Osteoblast (primary cell): Measurements from ENCODE around the gene SELENOM. TPM values are rescaled to one million over a fixed set of nuclear protein-coding genes. Genes with fewer than 3 reads are reported as not detected.

Source experiments
- DNase-seq: peaks from one replicate; pipeline ENCODE4 v3.0.0; 2011; ENCODE audit warnings: low spot score, mixed read lengths; ENCODE audit not compliant: insufficient read length; ENCODE audit errors: missing footprints
- H2AFZ ChIP-seq: 2 replicates; pipeline ENCODE4 v1.6.0; 2011; ENCODE audit warnings: mild to moderate bottlenecking, low read length
- H3K27ac ChIP-seq: 2 replicates; pipeline ENCODE4 v1.5.1; 2011; ENCODE audit warnings: mild to moderate bottlenecking, low read depth, low read length, moderate library complexity
- H3K27me3 ChIP-seq: 2 replicates; pipeline ENCODE4 v1.6.0; 2012; ENCODE audit warnings: mild to moderate bottlenecking, control low read depth, inconsistent platforms, low read length, moderate library complexity; ENCODE audit not compliant: insufficient read depth
- H3K36me3 ChIP-seq: 2 replicates; pipeline ENCODE4 v1.5.1; 2011; ENCODE audit warnings: mild to moderate bottlenecking, low read length, control low read depth, moderate library complexity; ENCODE audit not compliant: insufficient read depth
- H3K4me1 ChIP-seq: 2 replicates; pipeline ENCODE4 v1.5.1; 2011; ENCODE audit warnings: mild to moderate bottlenecking, low read length, control low read depth, moderate library complexity; ENCODE audit not compliant: insufficient read depth
- H3K4me2 ChIP-seq: 2 replicates; pipeline ENCODE4 v1.6.0; 2011; ENCODE audit warnings: mild to moderate bottlenecking, low read length; ENCODE audit not compliant: insufficient read depth
- H3K4me3 ChIP-seq: fragments of 200-600 bp; sonication (generic); 3 replicates; pipeline ENCODE4 v1.5.1; 2012; ENCODE audit warnings: mild to moderate bottlenecking, low read length, inconsistent platforms; ENCODE audit not compliant: insufficient read depth
- H3K79me2 ChIP-seq: 2 replicates; pipeline ENCODE4 v1.6.0; 2012; ENCODE audit warnings: mild to moderate bottlenecking, low read length, control low read depth, inconsistent platforms; ENCODE audit not compliant: insufficient read depth
- H3K9me3 ChIP-seq: 2 replicates; pipeline ENCODE4 v1.5.1; 2011; ENCODE audit warnings: low read depth, low read length, control low read depth
- H4K20me1 ChIP-seq: 2 replicates; pipeline ENCODE4 v1.6.0; 2012; ENCODE audit warnings: mild to moderate bottlenecking, low read length, control low read depth; ENCODE audit not compliant: insufficient read depth
- CTCF ChIP-seq: IDR thresholded peaks from 2 replicates; pipeline ENCODE4 v1.5.1; 2011; ENCODE audit warnings: mild to moderate bottlenecking, low read depth, low read length, moderate library complexity; ENCODE audit errors: extremely low read depth
- total RNA-seq: library from RNA; depleted of rRNA; stranded (reverse); fragments of >200 nt; gene quantifications from 2 replicates; pipeline ENCODE4 v1.2.3, GENCODE V29; 2012

The SELENOM gene
- total RNA-seq, 1 donor, result 157 TPM

- peaks cover 58% of the 10 kb centered on the region for H4K20me1 ChIP-seq
- peak; percentile 99 for DNase-seq
- peak overlapping the region; percentile 93 for H3K4me2 ChIP-seq
- H3K9me3 ChIP-seq, result no peaks in the 10 kb centered on the region
- H3K36me3 ChIP-seq, result peaks cover 55% of the 10 kb centered on the region
- peak overlapping the region; percentile 62 for H3K27ac ChIP-seq
- H3K4me3 ChIP-seq, result peak overlapping the region; percentile 95
- peak; percentile 62 for TF ChIP-seq CTCF
- peaks cover 86% of the 10 kb centered on the region for H3K79me2 ChIP-seq
- no peaks in the 10 kb centered on the region for H3K27me3 ChIP-seq
- peaks cover 35% of the 10 kb centered on the region for H3K4me1 ChIP-seq
- H2AFZ ChIP-seq, result peak overlapping the region; percentile 66
Observed at GRCh38 chr22:31084811-31085492, 22.4 kb downstream of the SELENOM start.

- no peaks in the 10 kb centered on the region for H3K9me3 ChIP-seq
- peak; percentile 95 for DNase-seq
- peak overlapping the region; percentile 93 for H3K4me2 ChIP-seq
- H3K79me2 ChIP-seq, result peaks cover 78% of the 10 kb centered on the region
- peaks cover 47% of the 10 kb centered on the region for H3K36me3 ChIP-seq
- H3K4me1 ChIP-seq, result peaks cover 35% of the 10 kb centered on the region
- H4K20me1 ChIP-seq, result peaks cover 50% of the 10 kb centered on the region
- no peaks in the 10 kb centered on the region for H3K27me3 ChIP-seq
- peak overlapping the region; percentile 95 for H3K4me3 ChIP-seq
- H2AFZ ChIP-seq, result peak overlapping the region; percentile 66
- H3K27ac ChIP-seq, result peak overlapping the region; percentile 62
- TF ChIP-seq CTCF, result no peak
Observed at GRCh38 chr22:31083923-31084810, 23.2 kb downstream of the SELENOM start.

- Histone ChIP-seq H4K20me1 (peaks cover 42% of the 10 kb centered on the region), H3K27me3 (no peaks in the 10 kb centered on the region), H3K27ac (peak overlapping the region; percentile 57), H3K9me3 (no peaks in the 10 kb centered on the region), H3K4me3 (peak overlapping the region; percentile 95), H3K79me2 (peaks cover 70% of the 10 kb centered on the region), H3K36me3 (peaks cover 39% of the 10 kb centered on the region), H3K4me1 (peaks cover 35% of the 10 kb centered on the region), H3K4me2 (peak overlapping the region; percentile 93), H2AFZ (no peak overlapping the region)
- DNase-seq, result peak; percentile 87
- TF ChIP-seq CTCF, result no peak
Observed at GRCh38 chr22:31083377-31083768, 24.0 kb downstream of the SELENOM start.
